Raji (cell line): ENCODE measurements around the gene FOCAD.

ENCODE experiments used
- POLR2A ChIP-seq: IDR thresholded peaks from 2 replicates; pipeline ENCODE4 v1.6.1; 2011; ENCODE audit warnings: low read depth, low read length, control low read depth; ENCODE audit not compliant: insufficient read depth

Gene FOCAD

DNA sequence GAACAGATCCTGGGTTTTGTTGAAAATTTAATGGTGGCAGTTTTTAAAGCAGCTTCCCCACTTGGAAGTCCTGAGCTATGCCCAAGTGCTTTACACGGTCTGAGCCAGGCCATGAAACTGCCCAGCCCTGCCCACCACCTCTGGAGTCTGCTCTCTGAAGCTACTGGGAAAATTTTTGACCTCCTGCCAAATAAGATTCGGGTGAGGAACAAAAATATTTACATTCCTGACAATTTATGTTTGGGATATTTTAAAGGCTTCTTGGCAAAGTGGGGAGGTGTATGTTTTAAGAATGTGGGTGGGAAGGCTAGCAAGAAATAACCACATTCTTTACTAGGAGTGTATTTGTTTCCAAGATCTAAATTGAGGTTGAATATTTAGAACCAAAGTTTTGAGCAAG is 297.4 kb downstream of the FOCAD start:
- no peak for TF ChIP-seq POLR2A

DNA sequence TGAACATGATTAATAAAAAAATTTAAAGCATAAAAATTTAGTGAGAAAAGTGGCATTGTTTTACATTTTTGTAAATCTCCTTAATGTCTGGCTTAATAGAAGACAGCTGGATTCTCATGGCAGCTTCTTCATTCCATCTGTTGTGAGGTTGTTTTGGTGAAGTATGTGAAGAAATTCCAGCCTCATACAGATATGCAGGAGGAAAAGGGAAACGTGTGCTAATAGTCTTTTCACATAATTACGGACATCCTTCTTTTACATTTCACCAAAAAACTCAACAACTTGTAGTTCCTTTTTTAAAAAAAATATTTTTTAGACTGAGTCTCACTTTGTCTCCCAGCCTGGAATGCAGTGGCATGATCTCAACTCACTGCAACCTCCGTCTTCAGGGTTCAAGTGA is 300.4 kb downstream of the FOCAD start:
- TF ChIP-seq POLR2A: no peak

DNA sequence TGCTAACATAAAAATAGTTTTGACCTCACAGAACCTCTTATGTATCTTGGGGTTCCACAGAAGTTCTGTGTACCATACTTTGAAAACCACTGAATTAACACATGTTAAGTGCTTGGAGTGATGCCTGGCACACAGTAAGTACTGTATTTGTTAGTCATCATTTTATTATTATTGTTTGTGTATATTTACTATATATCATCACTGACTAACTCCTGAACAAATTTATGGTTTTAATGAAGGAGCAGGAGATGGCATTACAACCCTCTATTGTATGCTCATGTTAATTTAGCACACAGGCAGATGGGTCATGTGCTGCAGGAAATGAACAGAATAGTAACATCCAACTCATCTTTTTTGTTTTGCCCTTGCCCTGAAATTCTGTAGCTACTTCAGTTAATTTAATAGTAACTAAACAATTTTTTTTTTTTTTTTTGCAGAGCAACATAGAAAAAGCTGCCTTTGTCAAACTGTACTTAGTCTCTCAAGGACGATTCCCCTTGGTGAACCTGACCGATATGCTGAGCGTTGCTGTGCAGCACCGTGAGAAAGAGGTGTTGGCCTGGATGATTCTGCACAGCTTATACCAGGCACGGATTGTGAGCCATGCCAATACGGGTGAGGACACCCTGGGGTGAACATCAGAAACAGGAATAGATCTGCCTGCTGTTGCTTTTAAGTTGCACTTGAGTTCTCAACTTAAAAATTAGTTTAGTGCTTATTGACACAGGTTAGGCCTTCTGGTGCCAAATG is 302.0 kb downstream of the FOCAD start:
- no peak for TF ChIP-seq POLR2A

DNA sequence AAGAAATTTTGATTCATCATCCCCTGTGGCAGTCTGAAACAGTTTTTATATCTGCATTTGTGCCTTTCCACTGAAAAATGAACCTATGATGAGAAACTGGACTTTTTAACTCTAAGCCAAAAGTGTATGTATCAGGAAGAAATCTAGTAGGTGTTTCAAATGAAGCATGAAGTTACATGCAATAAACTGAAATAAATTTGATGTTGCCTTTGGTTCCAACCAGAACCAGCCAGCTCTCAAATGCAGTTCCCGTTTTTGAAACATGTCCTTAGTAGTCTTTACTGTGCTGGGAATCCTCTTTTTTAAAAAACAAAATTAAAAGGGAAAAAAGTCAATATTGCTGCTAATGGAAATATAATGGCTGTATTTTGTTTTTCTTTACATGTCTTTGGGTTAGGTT is 303.5 kb downstream of the FOCAD start:
- TF ChIP-seq POLR2A: no peak

DNA sequence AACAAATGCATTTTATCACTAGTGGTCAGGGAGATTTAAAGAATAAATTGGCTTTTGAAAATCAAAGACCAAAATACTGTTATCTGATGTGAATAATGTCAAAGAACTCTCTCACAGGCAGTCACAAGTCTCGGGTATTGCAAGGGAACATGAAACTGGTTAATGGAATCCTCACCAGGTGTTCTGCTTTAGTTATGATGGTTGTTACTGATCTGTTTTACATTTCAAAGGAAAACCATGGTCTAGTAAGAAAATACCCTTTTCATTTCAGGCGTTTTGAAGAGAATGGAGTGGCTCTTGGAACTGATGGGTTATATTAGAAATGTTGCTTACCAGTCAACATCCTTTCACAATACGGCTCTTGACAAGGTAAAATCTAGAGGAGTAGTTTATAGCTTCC is 304.0 kb downstream of the FOCAD start:
- TF ChIP-seq POLR2A: no peak

DNA sequence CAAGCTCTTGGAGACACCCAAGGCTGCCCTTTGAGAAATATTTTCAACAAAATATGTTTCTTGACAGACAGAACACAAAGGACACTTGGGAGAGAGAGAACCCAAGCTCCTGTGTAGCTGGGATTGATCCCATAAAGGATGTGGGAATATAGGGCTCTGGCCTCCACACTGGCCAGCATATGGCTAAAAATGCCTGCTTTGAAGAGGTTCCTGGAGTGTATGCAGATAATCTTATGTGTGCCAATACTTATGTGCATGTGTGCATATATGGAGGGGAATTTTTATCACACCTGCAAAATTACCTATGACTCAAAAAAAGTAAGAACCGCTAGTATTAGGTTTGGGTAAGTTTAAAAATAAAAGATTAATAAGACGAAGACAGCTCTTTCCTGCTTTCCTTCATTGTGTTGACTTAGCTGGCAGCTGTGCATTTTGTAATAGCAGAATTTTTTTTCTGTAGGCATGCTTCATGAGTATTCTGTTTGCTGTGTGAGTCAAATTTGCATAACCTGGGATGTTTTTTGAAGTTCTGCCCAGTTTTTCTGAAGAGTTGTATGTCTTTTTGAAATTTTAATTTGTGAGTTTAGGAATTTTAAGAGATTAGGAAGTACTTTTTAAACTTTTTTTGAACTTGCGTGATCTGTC is 304.7 kb downstream of the FOCAD start:
- no peak for TF ChIP-seq POLR2A

DNA sequence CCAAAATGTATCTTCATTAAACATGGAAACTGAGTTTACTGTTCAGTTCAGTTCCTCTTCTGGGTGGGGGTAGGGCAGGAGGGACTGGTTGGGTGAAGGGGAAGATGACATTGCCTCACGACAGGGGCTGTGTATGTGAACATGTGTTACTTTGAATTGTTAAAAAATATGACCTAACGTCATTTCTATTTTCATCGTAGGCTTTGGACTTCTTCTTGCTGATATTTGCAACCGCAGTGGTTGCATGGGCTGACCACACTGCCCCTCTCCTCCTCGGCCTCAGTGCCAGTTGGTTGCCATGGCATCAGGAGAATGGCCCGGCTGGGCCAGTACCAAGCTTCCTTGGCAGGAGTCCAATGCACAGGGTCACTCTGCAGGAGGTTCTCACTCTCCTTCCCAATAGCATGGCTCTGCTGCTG is 305.9 kb downstream of the FOCAD start:
- TF ChIP-seq POLR2A: no peak

DNA sequence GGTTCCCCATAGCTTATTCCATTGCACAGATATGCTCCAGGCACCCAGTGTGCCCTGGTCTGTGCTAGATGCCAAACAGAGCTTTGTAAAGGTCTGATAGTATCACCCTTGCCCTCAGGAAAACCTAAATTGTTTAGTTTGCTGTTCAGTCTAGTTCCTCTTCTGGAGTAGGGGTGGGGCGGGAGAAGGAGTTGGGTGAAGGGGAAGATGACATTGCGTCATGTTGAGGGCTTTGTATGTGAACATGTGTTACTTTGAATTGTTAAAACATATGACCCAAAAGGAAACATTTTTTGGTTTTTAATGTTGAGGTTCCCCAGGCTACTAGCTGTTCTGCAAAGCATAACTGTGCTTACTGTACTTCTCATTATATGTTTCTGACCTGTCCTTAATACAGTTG is 306.8 kb downstream of the FOCAD start:
- no peak for TF ChIP-seq POLR2A

DNA sequence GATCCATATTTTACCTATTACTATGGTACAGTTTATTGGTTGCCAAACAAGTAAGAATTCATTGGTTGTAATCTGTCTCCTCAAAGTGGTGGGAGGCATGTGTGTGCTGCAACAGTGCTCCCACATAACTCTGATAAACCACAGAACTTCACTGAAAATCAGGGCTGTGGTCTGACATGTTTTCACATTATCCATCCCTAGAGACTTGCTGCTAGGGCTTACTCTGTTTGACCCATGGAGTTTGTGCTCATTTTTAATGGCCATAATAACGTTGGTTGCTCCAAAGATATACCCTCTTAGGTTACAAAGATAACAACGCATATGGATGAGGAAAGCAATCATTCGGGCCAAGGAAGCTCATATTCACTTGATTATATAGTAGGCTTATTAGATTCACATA is 310.4 kb downstream of the FOCAD start:
- TF ChIP-seq POLR2A: no peak

DNA sequence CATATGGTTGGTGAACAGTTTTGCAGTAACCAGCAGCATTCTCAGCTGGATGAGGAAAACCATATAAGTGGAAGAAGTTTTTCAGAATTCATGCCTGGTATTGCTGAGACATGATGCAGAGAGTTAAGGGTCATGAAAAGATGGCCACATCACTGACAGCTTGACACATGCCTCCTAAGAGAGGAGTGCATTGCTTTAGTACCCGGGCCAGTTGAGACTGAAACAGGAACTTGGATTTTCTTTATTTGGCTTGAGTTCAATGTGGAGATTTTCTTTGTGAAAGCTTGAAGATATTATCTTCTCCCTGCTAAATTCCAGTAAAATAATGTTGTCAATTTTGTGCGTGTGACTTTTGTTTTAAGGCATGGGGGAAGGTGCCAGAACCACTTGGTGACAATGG is 311.6 kb downstream of the FOCAD start:
- no peak for TF ChIP-seq POLR2A

DNA sequence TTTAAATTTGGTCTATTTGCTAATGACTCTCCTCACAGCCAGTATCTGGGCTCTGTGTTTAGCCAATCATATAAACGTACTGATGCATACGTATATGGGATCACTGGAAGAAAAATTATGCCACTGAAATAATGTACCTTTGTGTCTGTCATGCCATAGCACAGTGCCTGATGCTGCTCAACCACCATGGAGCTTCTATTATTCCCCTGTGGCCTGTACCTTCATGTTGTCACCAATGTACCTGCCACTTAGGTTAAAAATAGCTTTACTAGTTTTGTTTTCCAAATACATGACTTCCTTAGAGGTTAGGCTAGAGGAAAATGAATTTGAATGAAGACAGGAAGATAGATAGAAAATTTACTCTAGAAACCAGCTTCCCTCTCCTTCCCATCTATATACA is 312.8 kb downstream of the FOCAD start:
- no peak for TF ChIP-seq POLR2A

DNA sequence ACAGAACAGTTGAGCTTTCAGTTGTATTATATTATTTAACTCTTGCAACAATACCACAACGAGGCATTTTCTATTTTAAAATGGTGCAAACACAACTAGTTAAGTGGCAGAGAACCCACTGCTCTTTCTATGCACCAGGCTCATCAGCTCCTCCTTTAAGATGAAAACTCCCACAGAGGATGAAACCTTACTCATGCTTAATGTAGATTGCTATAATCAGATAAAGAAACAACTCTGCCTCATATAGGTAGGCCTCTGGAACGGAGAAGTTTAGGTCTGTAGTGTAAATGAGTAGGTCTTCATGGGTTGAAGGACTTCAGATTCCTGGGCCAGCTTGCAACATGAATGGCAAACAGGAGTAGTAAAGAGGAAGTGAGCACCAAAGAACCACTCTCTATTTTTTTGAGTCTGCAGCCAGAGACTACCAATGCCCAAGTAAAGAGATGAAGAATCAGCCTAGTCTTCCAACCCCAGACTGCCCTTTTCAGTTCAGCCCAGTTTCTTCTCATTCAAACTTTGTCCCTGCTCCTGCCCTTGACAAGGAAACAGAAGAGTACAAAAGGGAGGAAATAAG is 313.5 kb downstream of the FOCAD start:
- TF ChIP-seq POLR2A: no peak

DNA sequence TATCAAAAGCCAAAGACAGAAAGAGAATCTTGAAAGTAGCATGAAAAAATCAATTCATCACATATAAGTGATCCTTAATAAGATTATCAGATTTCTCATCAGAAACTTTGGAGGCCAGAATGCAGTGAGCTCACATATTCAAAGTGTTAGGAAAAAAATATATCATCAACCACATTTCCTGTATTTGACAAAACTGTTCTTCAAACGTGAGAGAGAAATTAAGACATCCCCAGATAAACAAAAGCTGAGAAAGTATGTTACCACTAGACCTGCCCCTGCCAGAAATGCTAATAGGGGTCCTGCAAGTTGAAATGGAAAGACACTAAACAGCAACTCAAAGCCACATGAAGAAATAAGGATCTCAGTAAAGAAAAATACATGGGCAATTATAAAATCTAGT is 317.5 kb downstream of the FOCAD start:
- no peak for TF ChIP-seq POLR2A

DNA sequence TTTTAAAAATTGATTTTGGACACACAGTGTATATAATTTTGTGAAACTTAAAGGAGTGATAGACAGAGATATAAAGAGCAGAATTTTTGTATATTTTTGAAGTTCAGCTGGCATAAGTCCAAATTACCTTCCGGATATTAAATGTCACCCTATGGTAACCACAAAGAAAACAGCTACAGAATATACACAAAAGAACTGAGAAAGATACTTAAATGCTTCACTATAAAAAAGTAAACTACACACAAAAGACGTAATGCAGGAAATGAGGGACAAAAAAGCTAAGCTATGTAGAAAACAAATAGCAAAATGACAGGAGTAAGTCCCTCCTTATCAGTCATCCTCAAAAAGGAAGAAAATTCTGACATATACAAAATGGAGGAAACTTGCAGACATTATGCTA is 318.0 kb downstream of the FOCAD start:
- TF ChIP-seq POLR2A: no peak

DNA sequence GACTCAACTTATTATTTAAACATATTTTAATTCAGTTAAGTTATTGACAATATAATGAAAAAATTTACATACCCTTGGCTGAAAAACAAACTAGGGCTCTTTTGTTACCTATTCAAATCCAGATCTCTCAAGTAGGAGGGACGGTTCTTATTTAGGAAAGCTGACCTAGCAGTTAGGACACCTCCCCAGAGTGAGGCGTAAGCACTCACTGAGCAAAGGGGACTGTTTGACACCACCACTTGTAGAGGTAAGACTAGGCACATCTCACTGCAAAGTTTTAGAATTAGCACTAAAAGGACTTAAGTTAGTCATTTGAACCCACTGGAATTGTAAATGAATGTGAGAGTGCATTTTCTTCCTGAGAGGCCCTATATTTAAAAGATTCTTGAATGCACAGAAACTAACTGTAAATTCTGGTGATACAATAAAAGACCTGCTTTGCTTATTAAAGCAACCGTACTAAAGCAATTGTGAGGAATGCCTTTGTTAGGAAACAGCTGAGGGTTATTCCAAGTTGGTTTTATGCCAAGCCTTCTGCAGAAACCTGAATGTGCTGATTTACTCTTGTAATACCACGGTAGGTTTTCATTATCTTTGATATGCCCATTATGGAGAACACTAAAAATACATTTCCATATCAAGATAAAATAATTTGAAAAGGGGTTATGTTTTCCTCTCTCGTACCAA is 331.2 kb downstream of the FOCAD start:
- TF ChIP-seq POLR2A: no peak

DNA sequence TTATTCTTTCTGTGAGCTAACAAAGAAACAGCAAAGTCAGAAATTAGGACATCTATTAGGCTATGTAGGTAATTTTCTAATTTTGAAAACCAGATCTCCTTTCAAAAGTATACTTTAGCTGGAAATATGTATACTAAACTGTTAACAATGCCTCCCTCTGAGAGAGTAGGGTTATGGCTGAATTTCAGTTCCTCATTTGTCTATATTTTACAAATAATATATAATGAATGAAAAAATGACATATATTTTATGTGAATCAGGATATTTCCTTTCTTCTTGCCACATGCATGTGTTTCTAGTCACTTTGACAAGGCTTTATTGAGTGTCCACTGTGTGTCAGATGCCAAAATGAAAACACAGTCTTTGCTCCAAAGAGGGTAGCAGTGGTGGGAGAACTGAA is 331.9 kb downstream of the FOCAD start:
- no peak for TF ChIP-seq POLR2A
